Cardiac fibroblast (primary cell): ENCODE results near the gene CAT.

Source experiments
- DNase-seq, 2 donors: peaks; one replicate each; pipeline versions ENCODE4 v3.0.0 to v3.0.0-alpha.2; 2010; ENCODE audit warnings: low read depth in 2 of 2
- H3K4me3 ChIP-seq, 2 donors: replicated peaks in 1 of 2; 1 replicate in 1 of 2; 2 replicates in 1 of 2; pipeline ENCODE4 v1.5.1; 2011; ENCODE audit warnings: low read depth in 2 of 2, low read length in 2 of 2, mild to moderate bottlenecking in 2 of 2, moderate library complexity in 1 of 2
- CTCF ChIP-seq: IDR thresholded peaks from one replicate; pipeline ENCODE4 v1.5.1; 2011; ENCODE audit warnings: low read depth, mild to moderate bottlenecking, low read length, inconsistent platforms

Gene CAT

GRCh38 chr11:34438529-34439507 is at the start of gene CAT:
TSS of gene CAT (plus strand) at chr11:34438934. CDS start at chr11:34439014, 80 bp downstream.
- no peak for TF ChIP-seq CTCF
- peak; percentile 98 to 99 for DNase-seq

GRCh38 chr11:34394771-34395300 is 43.9 kb upstream of the CAT start:
- no peak overlapping the region for H3K4me3 ChIP-seq
- no peak for TF ChIP-seq CTCF
- no peak for DNase-seq

More at GRCh38 chr11:34438529-34439507, at the start of gene CAT:
- H3K4me3 ChIP-seq = peak within 1 kb of the TSS; percentile 85 to 90

- H3K4me3 ChIP-seq = no peak overlapping the region
- no peak for TF ChIP-seq CTCF
- peak in 1 of 2 donors; percentile 59 for DNase-seq
These were observed 42.7 kb upstream of the CAT start for GRCh38 chr11:34395916-34396550.

- TF ChIP-seq CTCF = no peak
- no peak overlapping the region for H3K4me3 ChIP-seq
- no peak for DNase-seq
These were observed 41.6 kb upstream of the CAT start for GRCh38 chr11:34397120-34397519.

GRCh38 chr11:34397811-34398210 is 40.9 kb upstream of the CAT start:
- no peak for TF ChIP-seq CTCF

GRCh38 chr11:34403431-34403830 is 35.3 kb upstream of the CAT start:
- no peak overlapping the region for H3K4me3 ChIP-seq
- TF ChIP-seq CTCF = no peak
- no peak for DNase-seq

More at GRCh38 chr11:34397811-34398210, 40.9 kb upstream of the CAT start:
- DNase-seq = no peak
- no peak overlapping the region for H3K4me3 ChIP-seq
